Transverse colon (tissue), 4 donors: Measurements from ENCODE around the gene TOX2. TPM values are rescaled to one million over a fixed set of nuclear protein-coding genes. Genes with fewer than 3 reads are reported as not detected.

Experiments used
- DNase-seq: peaks from one replicate; pipeline ENCODE4 v3.0.0-alpha.2; 2019
- H3K27ac ChIP-seq, 4 donors: fragments of 200-600 bp; sonication (generic); 2 replicates each; pipeline ENCODE4 v1.5.1; 2016 to 2018; ENCODE audit warnings: inconsistent platforms in 4 of 4
- H3K27me3 ChIP-seq: fragments of 200-600 bp; sonication (generic); 2 replicates; pipeline ENCODE4 v1.5.1; 2017; ENCODE audit warnings: inconsistent platforms
- H3K36me3 ChIP-seq, 4 donors: fragments of 200-600 bp; sonication (generic); 2 replicates each; pipeline ENCODE4 v1.5.1; 2017 to 2019; ENCODE audit warnings: inconsistent platforms in 4 of 4
- H3K4me1 ChIP-seq, 4 donors: fragments of 200-600 bp; sonication (generic); 2 replicates each; pipeline ENCODE4 v1.5.1; 2017 to 2020; ENCODE audit warnings: inconsistent platforms in 4 of 4
- H3K4me3 ChIP-seq, 4 donors: fragments of 200-600 bp; sonication (generic); 1 replicate in 1 of 4; 2 replicates in 3 of 4; pipeline versions ENCODE4 v1.5.1 to v1.6.1; 2017 to 2019; ENCODE audit warnings: inconsistent platforms in 4 of 4
- H3K9me3 ChIP-seq, 2 donors: fragments of 200-600 bp; sonication (generic); 2 replicates each; pipeline ENCODE4 v1.5.1; 2017 to 2019; ENCODE audit warnings: inconsistent platforms in 2 of 2
- CTCF ChIP-seq, 5 experiments: fragments of 200-600 bp in 3 of 5; fragments of 450-650 bp in 2 of 5; sonication (generic) in 3 of 5; IDR thresholded peaks; 1 replicate in 2 of 5; 2 replicates in 3 of 5; pipeline ENCODE4 v1.5.1; 2016 to 2017; ENCODE audit warnings: antibody characterized with exemption in 5 of 5, inconsistent platforms in 3 of 5, mild to moderate bottlenecking in 2 of 5, moderate library complexity in 1 of 5
- EP300 ChIP-seq: sonication (generic); formaldehyde crosslinking; IDR thresholded peaks from one replicate; pipeline ENCODE4 v1.6.1; 2017; ENCODE audit warnings: antibody characterized with exemption, low read depth
- POLR2A ChIP-seq: fragments of 450-650 bp; IDR thresholded peaks from one replicate; pipeline ENCODE4 v1.6.1; 2016; ENCODE audit warnings: antibody characterized with exemption, mild to moderate bottlenecking, moderate library complexity
- POLR2AphosphoS5 ChIP-seq, 3 donors: sonication (generic); formaldehyde crosslinking; IDR thresholded peaks; one replicate each; pipeline ENCODE4 v1.6.1; 2016; ENCODE audit warnings: antibody characterized with exemption in 3 of 3
- WGBS, 2 donors: methylation state at CpG; one replicate each; pipeline ENCODE4 v1.1.5; 2018; ENCODE audit warnings: low coverage in 1 of 2; 5-methylcytosine and 5-hydroxymethylcytosine counted together
- in situ Hi-C, 4 donors: fragments of 200-750 bp; cut with MboI; loops; one replicate each; pipeline versions ENCODE4 v1.15.0 to v1.15.1; 2017; ENCODE audit warnings: low sequenced_read_pairs in 3 of 4, low pct_ligation_motif_present in 1 of 4, low pct_unique_long_range_greater_than_20kb in 1 of 4
- intact Hi-C: fragments of 100-400 bp; cut with DNase I; formaldehyde crosslinking; loops from one replicate; pipeline ENCODE4 v1.15.1; 2023; ENCODE audit warnings: low total_unique reads
- total RNA-seq, 4 donors: library from RNA; depleted of rRNA; stranded (reverse); fragments of >200 nt; gene quantifications; one replicate each; pipeline ENCODE4 v1.1.0, GENCODE V29; 2016

The TOX2 gene
- total RNA-seq, 4 donors from 2014 or later, result 1.5 to 15.7 (median 6.8) TPM

- H3K9me3 ChIP-seq, result no peaks in the 10 kb centered on the region
- 91 to 92% methylated on average over 5 of the region's 5 CpGs for WGBS, 2 donors
- peaks cover 5 to 15% (median 12%) of the 10 kb centered on the region in 4 donors for H3K4me1 ChIP-seq
- in situ Hi-C loops, result no loop called here
- DNase-seq, result no peak
- no peak overlapping the region for H3K27ac ChIP-seq
- no peak for TF ChIP-seq EP300
- TF ChIP-seq CTCF (IDR thresholded peaks at IDR 0.05), result no peak
- no peak for TF ChIP-seq POLR2AphosphoS5 (IDR thresholded peaks at IDR 0.05)
- no peak for TF ChIP-seq POLR2A
- no peaks in the 10 kb centered on the region for H3K27me3 ChIP-seq
- H3K4me3 ChIP-seq, result no peak overlapping the region
- intact Hi-C loops, result no loop called here
- no peaks in the 10 kb centered on the region for H3K36me3 ChIP-seq
Observed at GRCh38 chr20:43961116-43961515, 46.5 kb downstream of the TOX2 start.

- Histone ChIP-seq H3K27ac (no peak overlapping the region), H3K27me3 (no peaks in the 10 kb centered on the region), H3K36me3 (no peaks in the 10 kb centered on the region), H3K4me1 (peaks cover 5 to 14% (median 11%) of the 10 kb centered on the region in 4 donors), H3K9me3 (no peaks in the 10 kb centered on the region), H3K4me3 (no peak overlapping the region)
- WGBS, 2 donors, result 79 to 89% methylated on average over 4 to 17 of the region's 18 CpGs
- in situ Hi-C loops (no loop called here), intact Hi-C loops (no loop called here)
- TF ChIP-seq POLR2AphosphoS5 (IDR thresholded peaks at IDR 0.05) (no peak), EP300 (no peak), POLR2A (no peak), CTCF (IDR thresholded peaks at IDR 0.05) (no peak)
- no peak for DNase-seq
Observed at GRCh38 chr20:43961541-43962471, 47.2 kb downstream of the TOX2 start.

GRCh38 chr20:43962530-43962929 lies 47.9 kb downstream of the TOX2 start:
- 96 to 100% methylated on average over 1 to 4 of the region's 4 CpGs for WGBS, 2 donors
- H3K27ac ChIP-seq, result no peak overlapping the region
- DNase-seq, result no peak
- TF ChIP-seq POLR2A (no peak), EP300 (no peak), CTCF (IDR thresholded peaks at IDR 0.05) (no peak), POLR2AphosphoS5 (IDR thresholded peaks at IDR 0.05) (no peak)
- H3K36me3 ChIP-seq, result no peaks in the 10 kb centered on the region
- H3K4me1 ChIP-seq, result peaks cover 5 to 14% (median 11%) of the 10 kb centered on the region in 4 donors
- intact Hi-C loops (no loop called here), in situ Hi-C loops (no loop called here)
- no peaks in the 10 kb centered on the region for H3K9me3 ChIP-seq
- H3K4me3 ChIP-seq, result no peak overlapping the region
- H3K27me3 ChIP-seq, result no peaks in the 10 kb centered on the region

- intact Hi-C loops (no loop called here), in situ Hi-C loops (no loop called here)
- H3K9me3 ChIP-seq, result no peaks in the 10 kb centered on the region
- no peak for DNase-seq
- WGBS, 2 donors, result 67 to 89% methylated on average over 1 to 5 of the region's 5 CpGs
- H3K4me3 ChIP-seq, result no peak overlapping the region
- TF ChIP-seq EP300 (no peak), POLR2A (no peak), POLR2AphosphoS5 (IDR thresholded peaks at IDR 0.05) (no peak), CTCF (IDR thresholded peaks at IDR 0.05) (no peak)
- H3K27me3 ChIP-seq, result no peaks in the 10 kb centered on the region
- H3K27ac ChIP-seq, result no peak overlapping the region
- peaks cover 5 to 14% (median 11%) of the 10 kb centered on the region in 4 donors for H3K4me1 ChIP-seq
- H3K36me3 ChIP-seq, result no peaks in the 10 kb centered on the region
Observed at GRCh38 chr20:43963233-43963632, 48.6 kb downstream of the TOX2 start.
